Medulla oblongata (tissue), 1 donor: ENCODE measurements around the gene PLOD1.
A peak's percentile ranks its signal among the peaks of the same experiment; 100 is the strongest.

Source experiments
- DNase-seq: peaks from one replicate; pipeline ENCODE4 v3.0.0-alpha.2; 2015; ENCODE audit errors: extremely low spot score

Gene PLOD1

GRCh38 chr1:11978301-11978700, 43.8 kb downstream of the PLOD1 start:
- DNase-seq, result no peak

GRCh38 chr1:11979028-11979850, 44.7 kb downstream of the PLOD1 start:
- no peak for DNase-seq

- peak; percentile 96 for DNase-seq
These were observed 45.5 kb downstream of the PLOD1 start, which contains the start of gene MFN2 for GRCh38 chr1:11979851-11980675. Gene MFN2 (plus strand): TSS chr1:11980444. CDS start chr1:11989169, 8,725 bp downstream.

GRCh38 chr1:11980676-11980972, 46.1 kb downstream of the PLOD1 start:
- no peak for DNase-seq

- DNase-seq, result no peak
These were observed 47.0 kb downstream of the PLOD1 start for GRCh38 chr1:11981378-11982009.

- no peak for DNase-seq
These were observed 47.5 kb downstream of the PLOD1 start for GRCh38 chr1:11982010-11982392.

GRCh38 chr1:11984121-11984520, 49.6 kb downstream of the PLOD1 start:
- DNase-seq, result no peak

GRCh38 chr1:11984576-11984975, 50.1 kb downstream of the PLOD1 start:
- DNase-seq, result no peak

GRCh38 chr1:11985171-11985570, 50.7 kb downstream of the PLOD1 start:
- DNase-seq, result no peak

GRCh38 chr1:11985851-11986250, 51.3 kb downstream of the PLOD1 start:
- DNase-seq, result no peak

- DNase-seq, result no peak
These were observed 55.2 kb downstream of the PLOD1 start for GRCh38 chr1:11989669-11990068.

- DNase-seq, result no peak
These were observed 56.0 kb downstream of the PLOD1 start for GRCh38 chr1:11990303-11991032.

- DNase-seq, result no peak
These were observed 57.6 kb downstream of the PLOD1 start for GRCh38 chr1:11991969-11992676.

- no peak for DNase-seq
These were observed 62.7 kb downstream of the PLOD1 start for GRCh38 chr1:11997081-11997850.

GRCh38 chr1:11998636-11999035, 64.1 kb downstream of the PLOD1 start:
- no peak for DNase-seq

- no peak for DNase-seq
These were observed 64.7 kb downstream of the PLOD1 start for GRCh38 chr1:11999236-11999635.

- peak; percentile 19 for DNase-seq
These were observed 66.9 kb downstream of the PLOD1 start for GRCh38 chr1:12001249-12001917.

- DNase-seq, result no peak
These were observed 67.5 kb downstream of the PLOD1 start for GRCh38 chr1:12001996-12002493.

GRCh38 chr1:12003762-12004161, 69.2 kb downstream of the PLOD1 start:
- DNase-seq, result no peak
